ENCODE data around the gene MAFF.

- TF ChIP-seq CTCF (IDR thresholded peaks at IDR 0.05) (peak; percentile 30 to 67 (median 56)), POLR2A (IDR thresholded peaks at IDR 0.05) (peak in 1 of 2 donors; percentile 21)
Observed at GRCh38 chr22:38262051-38262795, 60.4 kb downstream of the MAFF start.

Measured in Peyer's patch (tissue), 4 donors.